Liver (tissue), 9 donors: ENCODE measurements around the gene STAM. TPM values are rescaled to one million over a fixed set of nuclear protein-coding genes. Genes with fewer than 3 reads are reported as not detected.

Experiments used
- DNase-seq: peaks from one replicate; pipeline ENCODE4 v3.0.0-alpha.2; 2017; ENCODE audit warnings: low spot score
- H3K27ac ChIP-seq, 2 donors: one replicate each; pipeline ENCODE4 v1.7.0; 2013; ENCODE audit warnings: inconsistent platforms in 2 of 2, low read length in 2 of 2, control low read depth in 1 of 2, low read depth in 1 of 2, mild to moderate bottlenecking in 1 of 2
- H3K27me3 ChIP-seq, 4 donors: one replicate each; pipeline versions ENCODE4 v1.6.1 to v1.7.0; 2013; ENCODE audit warnings: low read length in 3 of 4, inconsistent platforms in 1 of 4, mild to moderate bottlenecking in 1 of 4, moderate library complexity in 1 of 4; ENCODE audit not compliant: control insufficient read depth in 4 of 4, insufficient read depth in 4 of 4
- H3K36me3 ChIP-seq, 4 donors: one replicate each; pipeline versions ENCODE4 v1.6.1 to v1.7.0; 2013; ENCODE audit warnings: low read length in 3 of 4, mild to moderate bottlenecking in 3 of 4, low read depth in 1 of 4, moderate library complexity in 1 of 4; ENCODE audit not compliant: control insufficient read depth in 4 of 4, insufficient read depth in 3 of 4
- H3K4me1 ChIP-seq, 4 donors: one replicate each; pipeline versions ENCODE4 v1.6.1 to v1.7.0; 2013; ENCODE audit warnings: low read length in 3 of 4, mild to moderate bottlenecking in 3 of 4, moderate library complexity in 1 of 4; ENCODE audit not compliant: control insufficient read depth in 4 of 4, insufficient read depth in 4 of 4
- H3K4me3 ChIP-seq, 3 donors: one replicate each; pipeline versions ENCODE4 v1.6.1 to v1.7.0; 2013; ENCODE audit warnings: low read length in 3 of 3, control low read depth in 1 of 3, low read depth in 1 of 3, mild to moderate bottlenecking in 1 of 3
- H3K9ac ChIP-seq, 2 donors: one replicate each; pipeline ENCODE4 v1.7.0; 2013; ENCODE audit warnings: low read length in 2 of 2, mild to moderate bottlenecking in 2 of 2, moderate library complexity in 2 of 2, control low read depth in 1 of 2, low read depth in 1 of 2
- H3K9me3 ChIP-seq, 4 donors: one replicate each; pipeline versions ENCODE4 v1.6.1 to v1.7.0; 2013; ENCODE audit warnings: low read length in 3 of 4; ENCODE audit not compliant: control insufficient read depth in 4 of 4
- CTCF ChIP-seq: fragments of 150-350 bp; IDR thresholded peaks from 2 replicates; pipeline ENCODE4 v1.5.1; 2017; ENCODE audit warnings: improper control_type of control experiment, low read depth, low read length; ENCODE audit not compliant: missing input control
- EGR1 ChIP-seq, 2 donors: IDR thresholded peaks; 2 replicates each; pipeline ENCODE4 v1.6.1; 2016 to 2018; ENCODE audit warnings: antibody characterized with exemption in 2 of 2, low read depth in 2 of 2
- FOXA1 ChIP-seq: IDR thresholded peaks from 2 replicates; pipeline ENCODE4 v1.6.1; 2016; ENCODE audit warnings: antibody characterized with exemption
- FOXA2 ChIP-seq: IDR thresholded peaks from 2 replicates; pipeline ENCODE4 v1.6.1; 2016; ENCODE audit warnings: antibody characterized with exemption
- GABPA ChIP-seq, 2 donors: IDR thresholded peaks in 1 of 2; conservative IDR thresholded peaks in 1 of 2; 2 replicates each; pipeline ENCODE4 v1.6.1; 2016; ENCODE audit warnings: antibody characterized with exemption in 2 of 2, mild to moderate bottlenecking in 1 of 2, moderate library complexity in 1 of 2
- HNF4A ChIP-seq, 2 donors: conservative IDR thresholded peaks; 2 replicates each; pipeline ENCODE4 v1.6.1; 2016; ENCODE audit warnings: antibody characterized with exemption in 2 of 2, mild to moderate bottlenecking in 2 of 2
- JUND ChIP-seq, 2 donors: IDR thresholded peaks; 2 replicates each; pipeline ENCODE4 v1.6.1; 2016; ENCODE audit warnings: antibody characterized with exemption in 2 of 2
- NR2F2 ChIP-seq: IDR thresholded peaks from 2 replicates; pipeline ENCODE4 v1.6.1; 2016; ENCODE audit warnings: antibody characterized with exemption
- RAD21 ChIP-seq, 2 donors: IDR thresholded peaks; 2 replicates each; pipeline ENCODE4 v1.6.1; 2016; ENCODE audit warnings: antibody characterized with exemption in 2 of 2, mild to moderate bottlenecking in 2 of 2
- REST ChIP-seq: IDR thresholded peaks from 2 replicates; pipeline ENCODE4 v1.6.1; 2016; ENCODE audit warnings: antibody characterized with exemption, mild to moderate bottlenecking
- RXRA ChIP-seq, 2 donors: IDR thresholded peaks; 2 replicates each; pipeline ENCODE4 v1.6.1; 2017 to 2018; ENCODE audit warnings: antibody characterized with exemption in 2 of 2, mild to moderate bottlenecking in 1 of 2
- SP1 ChIP-seq: IDR thresholded peaks from 2 replicates; pipeline ENCODE4 v1.6.1; 2018; ENCODE audit warnings: antibody characterized with exemption, mild to moderate bottlenecking
- YY1 ChIP-seq: IDR thresholded peaks from 2 replicates; pipeline ENCODE4 v1.6.1; 2016; ENCODE audit warnings: antibody characterized with exemption, mild to moderate bottlenecking
- ZBTB33 ChIP-seq: IDR thresholded peaks from 2 replicates; pipeline ENCODE4 v1.6.1; 2016; ENCODE audit warnings: antibody characterized with exemption
- WGBS: extraction: QIAGEN DNeasy Blood & Tissue Kit; methylation state at CpG from one replicate; pipeline ENCODE4 v1.1.7; 2013; 5-methylcytosine and 5-hydroxymethylcytosine counted together
- polyA plus RNA-seq, 2 donors: library from polyadenylated mRNA; stranded (reverse) in 1 of 2; unstranded in 1 of 2; fragments of 200-250 nt in 1 of 2; fragments of >200 nt in 1 of 2; fragmentation: Nextera tagmentation in 1 of 2; extraction: Ambion mirVana in 1 of 2; gene quantifications; one replicate each; pipeline versions ENCODE4 v1.2.1 to v1.2.3, GENCODE V29; 2013 to 2015
- total RNA-seq, 2 donors: library from RNA; depleted of rRNA; stranded (reverse); fragments of >200 nt; gene quantifications; one replicate each; pipeline ENCODE4 v1.2.3, GENCODE V29; 2014
- TF ChIP-seq, protein P1 (sequence below): IDR thresholded peaks from 2 replicates; pipeline ENCODE4 v1.6.1; 2016; ENCODE audit warnings: antibody characterized with exemption
- donor health status: healthy.
- donor health status: healthy.
- donor health status: healthy.
- donor health status: healthy.
- donor health status: healthy.

Gene STAM
- total RNA-seq = 10 to 100 TPM in 1 of 2 donors, 1 to 10 TPM in 1; 8.3 to 32.4 TPM
- polyA plus RNA-seq = 1 to 10 TPM; 4.9 to 5.1 TPM

DNA sequence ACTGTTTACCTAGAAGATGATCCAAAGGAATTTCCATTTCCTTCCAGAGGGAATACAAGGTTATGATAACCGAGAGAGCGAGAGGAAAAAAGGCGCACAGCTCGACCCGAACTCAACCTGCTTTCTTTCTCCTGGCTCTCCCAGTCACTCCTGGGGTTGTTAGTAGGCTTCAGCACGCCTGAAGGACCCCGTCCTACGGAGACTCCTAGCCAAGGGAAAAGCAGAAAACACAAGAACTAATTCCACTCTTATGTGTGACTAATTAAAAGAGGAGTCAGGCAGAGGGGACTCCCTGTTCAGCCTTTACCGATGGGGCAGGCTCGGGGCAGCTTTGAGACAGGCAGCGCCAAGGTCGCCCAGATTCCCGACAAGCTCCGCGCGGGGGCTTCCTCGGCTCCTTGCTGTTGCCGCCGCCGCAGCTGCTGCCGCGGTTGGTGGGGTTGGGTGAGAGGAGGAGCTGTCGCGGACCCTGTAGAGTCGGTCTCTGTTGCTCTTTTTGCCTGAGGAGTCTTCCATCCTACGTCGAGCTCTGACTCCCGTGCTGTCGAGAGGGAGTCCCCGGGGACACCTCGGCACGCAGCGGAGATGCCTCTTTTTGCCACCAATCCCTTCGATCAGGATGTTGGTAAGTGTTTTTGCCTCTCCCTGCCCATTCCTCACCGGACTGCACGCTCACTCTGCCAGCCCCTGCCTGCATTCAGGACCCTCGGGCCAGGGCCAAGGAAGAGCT, at the start of gene STAM:
STAM (plus strand) TSS at position 397 of the 730 bp plus-strand sequence; CDS start at position 586, 189 bp downstream.
- no peaks in the 10 kb centered on the region for H3K27me3 ChIP-seq
- H3K27ac ChIP-seq = peak within 1 kb of the TSS; percentile 85 to 98
- peak in 1 of 2 donors; percentile 24 for TF ChIP-seq EGR1 (IDR thresholded peaks at IDR 0.05; ENCODE audit: low read depth in 2 of 2)
- TF ChIP-seq, protein P1, sequence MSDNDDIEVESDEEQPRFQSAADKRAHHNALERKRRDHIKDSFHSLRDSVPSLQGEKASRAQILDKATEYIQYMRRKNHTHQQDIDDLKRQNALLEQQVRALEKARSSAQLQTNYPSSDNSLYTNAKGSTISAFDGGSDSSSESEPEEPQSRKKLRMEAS = peak; percentile 79
- no peak for TF ChIP-seq NR2F2
- TF ChIP-seq CTCF = no peak
- TF ChIP-seq FOXA1 = no peak
- peak in 1 of 2 donors; percentile 3 for TF ChIP-seq HNF4A (conservative IDR thresholded peaks at IDR 0.05)
- TF ChIP-seq GABPA (IDR thresholded peaks at IDR 0.05 in 1 of 2, conservative IDR thresholded peaks at IDR 0.05 in 1 of 2) = no peak
- TF ChIP-seq SP1 = peak; percentile 35
- TF ChIP-seq YY1 = peak; percentile 68
- no peak for TF ChIP-seq FOXA2
- peak; percentile 46 to 50 for TF ChIP-seq RXRA (IDR thresholded peaks at IDR 0.05)
- TF ChIP-seq REST = peak; percentile 57
- peak in 1 of 2 donors; percentile 16 for TF ChIP-seq RAD21 (IDR thresholded peaks at IDR 0.05)
- TF ChIP-seq ZBTB33 = peak; percentile 29
- TF ChIP-seq JUND (IDR thresholded peaks at IDR 0.05) = peak; percentile 9 to 36
- peaks cover 0 to 3% (median under 1%) of the 10 kb centered on the region in 4 donors for H3K9me3 ChIP-seq
- H3K4me1 ChIP-seq = peaks cover 10 to 30% (median 25%) of the 10 kb centered on the region in 4 donors
- under 1% methylated on average over 37 of the region's 37 CpGs for WGBS
- H3K4me3 ChIP-seq = peak within 1 kb of the TSS; percentile 65 to 93 (median 92)
- H3K9ac ChIP-seq = peak within 1 kb of the TSS; percentile 92 to 95
- H3K36me3 ChIP-seq = no peaks in the 10 kb centered on the region
- peak; percentile 93 for DNase-seq
